Trophoblast cell (in vitro differentiated cells and primary cell): ENCODE data around the gene CHMP2A.

Source experiments
- DNase-seq, 2 donors: peaks; one replicate each; pipeline ENCODE4 v3.0.0-alpha.2; 2016
- H2AFZ ChIP-seq: 2 replicates; pipeline ENCODE4 v1.6.1; 2013; ENCODE audit warnings: low read length, moderate library complexity, mild to moderate bottlenecking; ENCODE audit not compliant: insufficient read depth, poor library complexity
- H2AK5ac ChIP-seq: 2 replicates; pipeline ENCODE4 v1.6.1; 2013; ENCODE audit warnings: mild to moderate bottlenecking, low read length
- H2BK120ac ChIP-seq: 2 replicates; pipeline ENCODE4 v1.6.1; 2013; ENCODE audit warnings: low read length, mild to moderate bottlenecking, moderate library complexity; ENCODE audit not compliant: insufficient read depth, poor library complexity
- H2BK12ac ChIP-seq: 2 replicates; pipeline ENCODE4 v1.6.1; 2013; ENCODE audit warnings: mild to moderate bottlenecking, low read length, moderate library complexity
- H2BK5ac ChIP-seq: 2 replicates; pipeline ENCODE4 v1.6.1; 2013; ENCODE audit warnings: low read length, low read depth, moderate library complexity, mild to moderate bottlenecking; ENCODE audit not compliant: poor library complexity
- H3K14ac ChIP-seq: 2 replicates; pipeline ENCODE4 v1.6.1; 2013; ENCODE audit warnings: mild to moderate bottlenecking, low read length
- H3K18ac ChIP-seq: 2 replicates; pipeline ENCODE4 v1.6.1; 2013; ENCODE audit warnings: mild to moderate bottlenecking, low read length
- H3K23ac ChIP-seq: 2 replicates; pipeline ENCODE4 v1.6.1; 2013; ENCODE audit warnings: low read length
- H3K27ac ChIP-seq: 2 replicates; pipeline ENCODE4 v1.5.1; 2013; ENCODE audit warnings: low read depth, mild to moderate bottlenecking, inconsistent platforms, low read length, moderate library complexity
- H3K27me3 ChIP-seq: 2 replicates; pipeline ENCODE4 v1.6.1; 2013; ENCODE audit warnings: inconsistent platforms, mild to moderate bottlenecking, low read length, moderate library complexity; ENCODE audit not compliant: insufficient read depth
- H3K36me3 ChIP-seq, 2 experiments: 1 replicate in 1 of 2; 2 replicates in 1 of 2; pipeline ENCODE4 v1.6.1; 2013; ENCODE audit warnings: low read length in 2 of 2, mild to moderate bottlenecking in 2 of 2, moderate library complexity in 1 of 2; ENCODE audit not compliant: insufficient read depth in 2 of 2, control insufficient read depth in 1 of 2
- H3K4ac ChIP-seq: 2 replicates; pipeline ENCODE4 v1.6.1; 2013; ENCODE audit warnings: low read depth, mild to moderate bottlenecking, low read length, moderate library complexity
- H3K4me1 ChIP-seq, 2 experiments: 1 replicate in 1 of 2; 2 replicates in 1 of 2; pipeline ENCODE4 v1.6.1; 2013; ENCODE audit warnings: low read length in 2 of 2, mild to moderate bottlenecking in 2 of 2, moderate library complexity in 1 of 2; ENCODE audit not compliant: insufficient read depth in 2 of 2, control insufficient read depth in 1 of 2
- H3K4me2 ChIP-seq: 2 replicates; pipeline ENCODE4 v1.6.1; 2013; ENCODE audit warnings: inconsistent platforms, mild to moderate bottlenecking, low read length, moderate library complexity
- H3K4me3 ChIP-seq: 2 replicates; pipeline ENCODE4 v1.5.1; 2013; ENCODE audit warnings: mild to moderate bottlenecking, low read depth, low read length, inconsistent platforms
- H3K79me1 ChIP-seq: one replicate; pipeline ENCODE4 v1.6.1; 2013; ENCODE audit warnings: low read length
- H3K79me2 ChIP-seq: 2 replicates; pipeline ENCODE4 v1.6.1; 2013; ENCODE audit warnings: low read length, mild to moderate bottlenecking; ENCODE audit not compliant: control insufficient read depth, insufficient read depth, poor library complexity
- H3K9ac ChIP-seq: 2 replicates; pipeline ENCODE4 v1.6.1; 2013; ENCODE audit warnings: mild to moderate bottlenecking, low read length
- H3K9me3 ChIP-seq: 2 replicates; pipeline ENCODE4 v1.6.1; 2013; ENCODE audit warnings: low read depth, mild to moderate bottlenecking, control low read depth, inconsistent platforms, low read length; ENCODE audit not compliant: insufficient read depth
- H4K12ac ChIP-seq: 2 replicates; pipeline ENCODE4 v1.6.1; 2013; ENCODE audit warnings: low read depth, mild to moderate bottlenecking, low read length, moderate library complexity
- H4K8ac ChIP-seq: 2 replicates; pipeline ENCODE4 v1.6.1; 2013; ENCODE audit warnings: low read depth, mild to moderate bottlenecking, low read length, moderate library complexity
- H4K91ac ChIP-seq: one replicate; pipeline ENCODE4 v1.6.1; 2013; ENCODE audit warnings: low read depth, mild to moderate bottlenecking, low read length, moderate library complexity
- WGBS: extraction: QIAGEN DNeasy Blood & Tissue Kit; methylation state at CpG from one replicate; pipeline ENCODE4 v1.1.7; 2013; ENCODE audit warnings: missing lambda C conversion rate; ENCODE audit not compliant: insufficient read length, insufficient coverage; ENCODE audit errors: extremely low coverage; 5-methylcytosine and 5-hydroxymethylcytosine counted together

The CHMP2A gene

GRCh38 chr19:58547323-58548312 lies 7.3 kb downstream of the CHMP2A start:
- H3K4me3 ChIP-seq, result no peak overlapping the region
- H2AFZ ChIP-seq, result no peak overlapping the region
- peaks cover 7 to 14% of the 10 kb centered on the region in 2 experiments for H3K4me1 ChIP-seq
- H3K79me2 ChIP-seq, result peaks cover 26% of the 10 kb centered on the region
- H3K36me3 ChIP-seq, result peaks cover 64 to 68% of the 10 kb centered on the region in 2 experiments
- H3K23ac ChIP-seq, result no peak overlapping the region
- H2AK5ac ChIP-seq, result no peak overlapping the region
- no peaks in the 10 kb centered on the region for H3K27me3 ChIP-seq
- no peak overlapping the region for H4K12ac ChIP-seq
- H3K4me2 ChIP-seq, result no peak overlapping the region
- no peak overlapping the region for H4K8ac ChIP-seq
- peak overlapping the region; percentile 46 for H3K18ac ChIP-seq
- no CpG with 5 or more reads among the region's 18 CpGs for WGBS
- H3K9ac ChIP-seq, result peak overlapping the region; percentile 23
- no peak overlapping the region for H3K14ac ChIP-seq
- DNase-seq, result no peak
- no peak overlapping the region for H2BK5ac ChIP-seq
- H2BK120ac ChIP-seq, result no peak overlapping the region
- H3K4ac ChIP-seq, result peak overlapping the region; percentile 68
- no peak overlapping the region for H2BK12ac ChIP-seq
- peaks cover 2% of the 10 kb centered on the region for H3K9me3 ChIP-seq
- peaks cover 15% of the 10 kb centered on the region for H3K79me1 ChIP-seq
- H4K91ac ChIP-seq, result no peak overlapping the region
- H3K27ac ChIP-seq, result no peak overlapping the region

GRCh38 chr19:58546019-58546530 lies 8.8 kb downstream of the CHMP2A start:
- peak overlapping the region; percentile 96 for H3K9ac ChIP-seq
- H3K4me3 ChIP-seq, result peak overlapping the region; percentile 97
- no peak overlapping the region for H3K27ac ChIP-seq
- no peak overlapping the region for H3K14ac ChIP-seq
- H2BK120ac ChIP-seq, result no peak overlapping the region
- peaks cover 50 to 54% of the 10 kb centered on the region in 2 experiments for H3K36me3 ChIP-seq
- DNase-seq, result no peak
- H3K18ac ChIP-seq, result no peak overlapping the region
- H3K4me2 ChIP-seq, result peak overlapping the region; percentile 67
- no CpG with 5 or more reads among the region's 1 CpG for WGBS
- H3K4me1 ChIP-seq, result peaks cover 7 to 14% of the 10 kb centered on the region in 2 experiments
- no peak overlapping the region for H2BK12ac ChIP-seq
- no peak overlapping the region for H2BK5ac ChIP-seq
- peaks cover 26% of the 10 kb centered on the region for H3K79me2 ChIP-seq
- no peak overlapping the region for H4K91ac ChIP-seq
- H2AFZ ChIP-seq, result peak overlapping the region; percentile 8
- peak overlapping the region; percentile 48 for H3K23ac ChIP-seq
- H4K12ac ChIP-seq, result no peak overlapping the region
- peak overlapping the region; percentile 99 for H3K4ac ChIP-seq
- H4K8ac ChIP-seq, result no peak overlapping the region
- no peak overlapping the region for H2AK5ac ChIP-seq
- H3K27me3 ChIP-seq, result no peaks in the 10 kb centered on the region
- H3K9me3 ChIP-seq, result peaks cover 2% of the 10 kb centered on the region
- peaks cover 15% of the 10 kb centered on the region for H3K79me1 ChIP-seq

DNA sequence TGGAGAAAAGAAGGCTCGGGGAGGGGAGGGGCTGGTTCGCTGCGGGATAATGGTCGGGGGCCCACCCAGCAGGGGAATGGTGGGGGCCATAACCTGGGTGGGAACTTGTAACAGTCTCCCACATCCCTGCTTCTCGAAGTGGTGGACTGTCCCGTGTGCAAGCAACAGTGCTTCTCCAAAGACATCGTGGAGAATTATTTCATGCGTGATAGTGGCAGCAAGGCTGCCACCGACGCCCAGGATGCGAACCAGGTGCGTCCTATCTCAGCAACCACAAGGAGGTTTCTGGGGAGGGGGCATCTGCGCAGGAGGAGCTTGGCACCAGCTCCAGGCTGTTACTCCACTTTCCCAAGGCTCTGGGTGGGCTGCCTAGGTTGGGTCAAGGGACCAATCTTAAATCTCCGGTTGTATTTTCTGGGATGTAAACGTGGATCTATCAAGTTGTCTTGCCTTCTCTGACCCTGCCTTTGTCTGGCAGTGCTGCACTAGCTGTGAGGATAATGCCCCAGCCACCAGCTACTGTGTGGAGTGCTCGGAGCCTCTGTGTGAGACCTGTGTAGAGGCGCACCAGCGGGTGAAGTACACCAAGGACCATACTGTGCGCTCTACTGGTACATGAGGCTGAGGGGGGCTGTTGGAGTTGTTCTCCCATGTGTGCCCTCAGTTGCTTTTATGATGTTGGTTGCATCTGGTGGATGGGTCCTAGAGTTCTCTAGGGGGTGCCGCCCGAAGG lies 9.5 kb downstream of the CHMP2A start:
- Histone ChIP-seq H4K91ac (no peak overlapping the region), H2AFZ (no peak overlapping the region), H2AK5ac (no peak overlapping the region), H3K4me2 (peak overlapping the region; percentile 67), H3K4me3 (peak overlapping the region; percentile 97), H2BK120ac (no peak overlapping the region), H3K27ac (no peak overlapping the region), H3K4ac (peak overlapping the region; percentile 99), H3K18ac (no peak overlapping the region), H3K14ac (no peak overlapping the region), H3K79me2 (peaks cover 26% of the 10 kb centered on the region), H3K36me3 (peaks cover 44 to 48% of the 10 kb centered on the region in 2 experiments), H3K4me1 (peaks cover 7 to 14% of the 10 kb centered on the region in 2 experiments), H3K9me3 (peaks cover 2% of the 10 kb centered on the region), H4K8ac (no peak overlapping the region), H3K79me1 (peaks cover 15% of the 10 kb centered on the region), H3K9ac (peak overlapping the region; percentile 96), H3K23ac (no peak overlapping the region), H2BK12ac (no peak overlapping the region), H2BK5ac (no peak overlapping the region), H4K12ac (no peak overlapping the region), H3K27me3 (peaks cover 2% of the 10 kb centered on the region)
- no peak for DNase-seq
- no CpG with 5 or more reads among the region's 21 CpGs for whole genome bisulfite sequencing

- Histone ChIP-seq H3K79me1 (peaks cover 15% of the 10 kb centered on the region), H3K23ac (no peak overlapping the region), H3K18ac (peak overlapping the region; percentile 100), H4K91ac (peak overlapping the region; percentile 94), H2AFZ (peak overlapping the region; percentile 82), H2BK120ac (peak overlapping the region; percentile 91), H3K79me2 (peaks cover 26% of the 10 kb centered on the region), H2BK5ac (peak overlapping the region; percentile 97), H3K9ac (peak overlapping the region; percentile 99), H3K9me3 (peaks cover 2% of the 10 kb centered on the region), H3K27me3 (peaks cover 4% of the 10 kb centered on the region), H3K4me3 (peak overlapping the region; percentile 97), H2BK12ac (no peak overlapping the region), H2AK5ac (peak overlapping the region; percentile 81), H3K36me3 (peaks cover 37 to 40% of the 10 kb centered on the region in 2 experiments), H4K12ac (peak overlapping the region; percentile 86), H3K4me2 (peak overlapping the region; percentile 67), H4K8ac (peak overlapping the region; percentile 94), H3K4me1 (peaks cover 7 to 14% of the 10 kb centered on the region in 2 experiments), H3K4ac (peak overlapping the region; percentile 99), H3K27ac (peak overlapping the region; percentile 98), H3K14ac (peak overlapping the region; percentile 99)
- no CpG with 5 or more reads among the region's 92 CpGs for WGBS
- DNase-seq, result peak in 1 of 2 donors; percentile 66
These were observed 10.2 kb downstream of the CHMP2A start for GRCh38 chr19:58544591-58545285.
